ENCODE measurements around the gene EGR1.

DNA sequence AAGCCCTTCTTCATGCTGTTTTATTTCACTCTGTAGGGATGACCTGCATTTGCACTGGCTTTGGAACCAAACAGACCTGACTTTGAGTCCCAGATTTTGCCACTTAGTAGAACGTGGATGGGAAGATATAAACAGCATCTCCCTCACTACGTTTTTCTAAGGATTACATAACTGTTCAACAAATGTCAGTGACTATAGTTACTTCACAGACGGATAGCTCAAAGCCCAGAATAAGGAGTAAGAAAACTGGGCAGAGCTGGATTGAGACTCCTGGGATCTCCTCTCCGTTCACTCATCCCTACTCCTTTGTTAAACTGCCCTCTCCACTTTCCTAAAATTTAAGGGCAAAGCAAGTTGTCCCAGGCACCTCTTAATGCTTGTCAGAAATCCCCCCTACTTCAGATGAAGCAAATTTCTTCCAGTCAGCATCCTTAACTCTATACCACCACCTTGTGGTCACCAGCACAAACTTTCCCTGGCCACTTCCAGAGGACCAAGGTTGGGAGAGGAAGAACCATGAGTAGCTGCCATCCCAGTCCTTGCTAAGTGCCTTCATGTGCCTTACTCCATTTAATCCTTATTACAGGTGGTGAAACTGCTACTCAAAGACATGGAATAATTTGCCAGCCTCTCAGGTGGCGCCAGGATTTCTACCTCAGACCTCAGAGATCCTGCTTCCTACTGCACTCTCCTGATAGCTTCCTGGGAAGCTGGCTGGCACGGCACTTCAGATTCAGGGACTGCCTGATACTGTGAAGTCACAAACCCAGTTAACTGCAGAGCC is 38.4 kb downstream of the EGR1 start:
- TF ChIP-seq POLR2AphosphoS5 (IDR thresholded peaks at IDR 0.05) (no peak), CTCF (IDR thresholded peaks at IDR 0.05) (peak; percentile 64 to 67), POLR2A (IDR thresholded peaks at IDR 0.05) (no peak), EP300 (IDR thresholded peaks at IDR 0.05) (no peak)

Data from suprapubic skin (tissue), 4 donors.